Fibroblast of the aortic adventitia (primary cell): ENCODE data around the gene JARID2. TPM values are rescaled to one million over a fixed set of nuclear protein-coding genes. Genes with fewer than 3 reads are reported as not detected.

Experiments
- DNase-seq: peaks from one replicate; pipeline ENCODE4 v3.0.0-alpha.2; 2010; ENCODE audit warnings: low read depth
- H3K4me3 ChIP-seq: 2 replicates; pipeline ENCODE4 v1.5.1; 2011; ENCODE audit warnings: low read depth, mild to moderate bottlenecking, control low read depth, low read length, moderate library complexity
- total RNA-seq: library from RNA; depleted of rRNA; stranded (reverse); fragments of >200 nt; gene quantifications from 2 replicates; pipeline ENCODE4 v1.2.3, GENCODE V29; 2012; ENCODE audit warnings: low replicate concordance
- TF ChIP-seq, protein P1 (sequence below): IDR thresholded peaks from 2 replicates; pipeline ENCODE4 v1.5.1; 2011; ENCODE audit warnings: mild to moderate bottlenecking, low read length, control low read depth, inconsistent platforms; ENCODE audit not compliant: insufficient read depth

Gene JARID2
- total RNA-seq, 1 donor: 8.3 TPM

DNA sequence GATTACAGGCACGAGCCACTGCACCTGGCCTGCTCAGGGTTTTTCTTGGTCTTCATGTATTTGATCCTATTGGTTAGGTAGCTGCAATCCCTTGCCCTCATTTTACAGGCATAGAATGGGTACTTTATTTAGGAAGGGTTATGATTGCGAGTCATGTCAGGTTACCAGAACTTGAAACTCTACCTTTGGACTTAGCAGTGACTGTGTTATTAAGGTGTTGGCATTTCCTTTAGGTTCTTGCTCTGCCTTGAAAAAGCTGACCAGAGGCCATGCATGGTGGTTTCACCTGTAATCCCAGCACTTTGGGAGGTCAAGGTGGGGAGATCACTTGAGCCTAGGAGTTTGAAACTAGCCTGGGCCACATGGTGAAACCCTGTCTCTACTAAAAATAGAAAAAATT lies 24.5 kb downstream of the JARID2 start:
- no peak for DNase-seq
- TF ChIP-seq, protein P1, sequence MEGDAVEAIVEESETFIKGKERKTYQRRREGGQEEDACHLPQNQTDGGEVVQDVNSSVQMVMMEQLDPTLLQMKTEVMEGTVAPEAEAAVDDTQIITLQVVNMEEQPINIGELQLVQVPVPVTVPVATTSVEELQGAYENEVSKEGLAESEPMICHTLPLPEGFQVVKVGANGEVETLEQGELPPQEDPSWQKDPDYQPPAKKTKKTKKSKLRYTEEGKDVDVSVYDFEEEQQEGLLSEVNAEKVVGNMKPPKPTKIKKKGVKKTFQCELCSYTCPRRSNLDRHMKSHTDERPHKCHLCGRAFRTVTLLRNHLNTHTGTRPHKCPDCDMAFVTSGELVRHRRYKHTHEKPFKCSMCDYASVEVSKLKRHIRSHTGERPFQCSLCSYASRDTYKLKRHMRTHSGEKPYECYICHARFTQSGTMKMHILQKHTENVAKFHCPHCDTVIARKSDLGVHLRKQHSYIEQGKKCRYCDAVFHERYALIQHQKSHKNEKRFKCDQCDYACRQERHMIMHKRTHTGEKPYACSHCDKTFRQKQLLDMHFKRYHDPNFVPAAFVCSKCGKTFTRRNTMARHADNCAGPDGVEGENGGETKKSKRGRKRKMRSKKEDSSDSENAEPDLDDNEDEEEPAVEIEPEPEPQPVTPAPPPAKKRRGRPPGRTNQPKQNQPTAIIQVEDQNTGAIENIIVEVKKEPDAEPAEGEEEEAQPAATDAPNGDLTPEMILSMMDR: no peak
- no peak overlapping the region for H3K4me3 ChIP-seq

DNA sequence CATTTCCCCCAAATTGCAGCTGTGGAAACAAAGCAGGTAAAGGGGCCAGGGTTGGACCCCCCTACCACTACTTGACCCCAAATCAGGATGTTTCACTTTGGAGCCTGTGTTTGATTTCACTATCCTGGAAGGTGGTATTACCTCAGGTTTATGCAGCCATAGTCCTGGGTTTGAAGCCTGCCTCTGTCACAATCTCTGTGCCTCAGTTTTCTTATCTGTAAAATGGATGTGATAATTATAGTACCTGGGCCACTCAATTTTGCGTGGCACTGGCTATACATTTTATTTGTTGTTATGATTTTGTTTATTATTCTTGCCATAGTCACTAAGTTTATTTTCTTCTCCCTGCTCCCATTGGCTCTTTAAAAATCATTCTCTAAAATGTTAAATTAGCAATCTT lies 26.7 kb downstream of the JARID2 start:
- no peak for DNase-seq
- TF ChIP-seq, protein P1: no peak
- no peak overlapping the region for H3K4me3 ChIP-seq

DNA sequence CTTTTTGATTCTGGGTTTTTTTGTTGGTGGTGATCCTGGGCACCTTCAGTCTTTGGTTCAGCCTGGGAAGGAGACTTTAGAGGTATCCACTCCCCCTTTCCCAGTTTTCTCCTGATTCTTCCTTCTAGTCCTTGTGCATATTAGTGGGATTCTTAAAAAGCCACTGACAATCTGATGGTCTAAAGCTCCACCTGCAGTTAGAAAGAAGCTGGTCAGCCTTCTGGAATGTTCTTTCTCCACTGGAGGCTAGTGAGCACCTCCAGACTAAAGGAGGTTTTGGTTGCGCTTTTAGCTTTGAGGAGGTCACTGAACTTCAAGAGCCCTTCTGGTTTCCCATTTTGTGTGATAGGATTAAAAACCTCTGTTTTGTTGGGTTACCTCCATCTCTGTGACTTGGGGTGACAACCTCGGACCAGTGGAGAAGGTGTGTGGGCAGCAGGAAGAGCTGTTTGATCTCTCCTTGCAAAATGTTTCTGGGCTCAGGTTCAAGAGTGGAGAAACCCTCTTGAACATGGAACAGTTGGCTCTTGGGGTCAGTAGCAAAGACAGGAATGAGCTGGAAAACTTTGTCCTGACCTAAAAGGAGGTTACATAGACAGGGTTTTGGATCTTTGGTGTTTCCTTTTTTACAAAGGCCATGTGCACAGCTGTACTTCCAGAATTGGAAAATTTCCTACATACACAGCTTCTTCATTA lies 29.0 kb downstream of the JARID2 start:
- TF ChIP-seq, protein P1: peak; percentile 33
- DNase-seq: peak; percentile 51

DNA sequence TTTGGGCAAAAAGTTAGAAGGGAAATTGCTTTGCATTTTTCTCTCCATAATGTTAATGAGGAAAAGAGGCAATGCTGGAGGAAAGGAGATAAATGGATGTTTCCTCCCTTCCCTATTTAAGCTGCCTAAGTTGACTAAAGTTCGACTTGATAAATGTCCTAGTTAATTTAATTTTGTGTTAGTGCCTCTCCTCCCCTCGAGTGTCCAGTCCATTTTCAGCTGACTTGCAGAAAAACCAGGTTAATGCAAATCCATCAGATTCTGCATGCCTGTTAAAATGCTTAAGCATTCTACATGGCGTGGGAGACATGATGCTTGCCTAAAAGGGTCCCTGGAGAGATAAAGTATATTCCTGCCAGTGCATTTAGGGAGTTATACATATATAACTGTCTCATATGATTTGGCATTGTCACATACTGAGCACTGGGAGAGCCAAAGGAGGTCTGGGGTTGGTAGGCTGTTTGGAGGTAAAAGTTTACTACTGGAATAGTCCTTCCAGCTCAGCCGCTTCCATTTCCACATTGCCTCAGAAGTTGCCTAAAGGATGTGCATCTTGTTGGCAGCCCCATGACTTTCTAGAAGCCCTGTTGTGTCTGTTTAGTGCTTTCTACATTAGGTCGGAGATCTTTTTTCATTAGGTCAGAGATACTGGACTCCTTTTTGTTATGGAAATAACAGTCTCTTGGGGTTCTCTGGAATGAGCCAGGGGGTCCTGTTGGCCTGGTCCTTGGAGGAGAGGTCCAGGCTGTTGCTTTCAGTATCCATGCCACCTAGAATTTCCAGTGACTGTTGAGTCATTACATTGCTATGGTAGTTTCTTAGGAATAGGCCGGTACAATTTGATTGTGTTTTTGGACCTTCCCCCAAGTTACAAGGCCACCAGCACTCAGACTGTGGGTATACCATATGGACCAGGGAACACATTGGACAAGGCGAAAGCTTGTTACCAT lies 30.4 kb downstream of the JARID2 start:
- TF ChIP-seq, protein P1: no peak
- no peak overlapping the region for H3K4me3 ChIP-seq
- no peak for DNase-seq

More for the DNA sequence above, 29.0 kb downstream of the JARID2 start:
- no peak overlapping the region for H3K4me3 ChIP-seq

DNA sequence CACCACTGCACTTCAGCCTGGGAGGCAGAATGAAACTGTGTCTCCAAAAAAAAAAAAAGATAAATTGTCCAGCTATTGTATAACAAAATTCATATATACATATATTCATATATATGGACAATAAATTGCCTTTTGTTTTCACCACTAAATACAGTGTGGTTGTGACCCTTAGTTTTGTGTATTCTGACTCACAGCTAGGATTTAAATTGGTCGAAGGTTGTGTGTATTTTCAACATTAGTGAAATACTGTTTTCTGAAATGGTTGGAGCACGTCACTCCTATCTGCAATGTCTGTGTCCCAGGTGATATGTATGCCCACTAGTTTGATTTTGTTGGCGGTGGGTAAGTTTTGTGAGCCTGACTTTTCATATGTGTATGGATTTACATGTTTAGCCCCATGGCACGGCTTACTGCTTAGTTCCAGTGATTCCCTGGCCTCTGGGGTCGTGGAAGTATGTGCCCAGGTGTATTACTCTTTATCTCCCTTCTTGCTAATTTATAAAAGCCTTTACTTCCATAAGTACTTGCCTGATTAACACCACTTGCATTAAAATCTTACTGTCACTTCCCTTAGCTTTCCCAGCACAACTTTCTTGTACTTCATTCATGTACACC lies 33.3 kb downstream of the JARID2 start:
- DNase-seq: no peak
- TF ChIP-seq, protein P1: no peak
- no peak overlapping the region for H3K4me3 ChIP-seq

DNA sequence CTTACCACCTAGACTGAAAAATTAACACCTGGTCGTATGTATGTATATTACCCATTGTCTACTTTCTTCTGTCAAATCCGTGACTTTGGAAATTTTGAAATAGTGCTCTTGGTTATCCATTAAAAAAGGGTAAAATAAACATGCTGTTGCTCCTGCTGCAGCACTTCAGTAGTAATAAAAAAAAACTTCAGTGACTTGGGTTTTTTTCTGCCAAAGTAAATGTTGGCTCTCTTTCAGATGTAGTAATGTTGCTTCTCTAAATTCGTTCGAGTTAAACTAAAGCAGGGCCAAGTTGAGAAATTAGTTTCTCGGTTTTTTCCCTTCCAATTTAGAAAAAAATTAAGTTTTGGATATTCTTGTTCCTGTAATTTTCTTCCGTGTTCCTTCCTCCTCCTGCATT lies 34.2 kb downstream of the JARID2 start:
- DNase-seq: peak; percentile 84
- no peak overlapping the region for H3K4me3 ChIP-seq
- TF ChIP-seq, protein P1: no peak
